ENCODE measurements around the gene TLK1. TPM values are rescaled to one million over a fixed set of nuclear protein-coding genes. Genes with fewer than 3 reads are reported as not detected.

Gene TLK1
- total RNA-seq = 10 to 100 TPM; 18.4 to 40.2 (median 29.0) TPM
- long read RNA-seq, partial matches to known transcripts = 1 of 2 reads
- long read RNA-seq, other reads (novel, unspliced or antisense) = 1 of 2 reads

DNA sequence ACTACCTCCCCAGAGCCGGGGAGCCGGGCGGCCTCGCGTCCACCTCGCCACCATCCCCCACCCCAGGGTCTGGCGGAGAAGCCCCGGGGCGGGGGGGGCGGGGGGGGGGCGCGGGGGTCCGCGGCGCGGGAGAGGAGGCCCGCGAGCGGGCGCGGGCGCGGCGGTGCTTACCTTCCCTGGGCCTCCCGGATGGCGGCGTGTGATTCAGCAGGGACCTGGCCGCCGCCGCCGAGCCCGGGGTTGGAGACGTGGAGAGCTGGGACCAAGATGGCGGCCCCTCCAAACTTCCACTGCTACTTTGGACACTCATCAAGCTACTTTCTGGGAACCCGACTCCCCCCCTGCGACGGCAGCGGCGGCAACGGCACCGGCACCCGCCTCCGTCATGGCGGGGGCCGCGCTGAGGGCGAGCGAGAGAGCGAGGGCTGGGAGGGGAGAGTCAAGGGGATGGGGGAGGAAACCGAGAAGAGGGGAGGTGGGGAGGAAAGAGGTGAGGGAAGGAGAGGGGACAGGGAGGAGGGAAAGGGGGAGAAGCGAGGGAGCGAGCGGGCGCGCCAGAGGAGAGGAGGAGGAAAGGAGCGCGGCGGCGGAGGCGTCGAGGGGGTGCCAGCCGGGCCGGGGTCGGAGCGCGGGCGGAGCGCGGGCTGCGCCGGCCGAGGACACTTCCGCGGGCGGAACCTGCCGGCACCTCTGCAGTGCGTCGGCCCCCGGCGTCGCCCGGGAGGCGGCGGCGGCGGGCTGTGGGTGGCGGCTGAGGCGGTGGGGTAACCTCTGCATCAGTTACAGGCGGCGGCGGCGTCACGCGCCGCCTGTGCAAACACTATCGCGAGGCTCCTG is at the start of gene TLK1:
Gene TLK1 (minus strand): TSS at position 775 of the 837 bp plus-strand sequence. CDS start 465 bp downstream, at position 310.
- TF ChIP-seq POLR2A (IDR thresholded peaks at IDR 0.05) = peak; percentile 72
- TF ChIP-seq, protein P1, sequence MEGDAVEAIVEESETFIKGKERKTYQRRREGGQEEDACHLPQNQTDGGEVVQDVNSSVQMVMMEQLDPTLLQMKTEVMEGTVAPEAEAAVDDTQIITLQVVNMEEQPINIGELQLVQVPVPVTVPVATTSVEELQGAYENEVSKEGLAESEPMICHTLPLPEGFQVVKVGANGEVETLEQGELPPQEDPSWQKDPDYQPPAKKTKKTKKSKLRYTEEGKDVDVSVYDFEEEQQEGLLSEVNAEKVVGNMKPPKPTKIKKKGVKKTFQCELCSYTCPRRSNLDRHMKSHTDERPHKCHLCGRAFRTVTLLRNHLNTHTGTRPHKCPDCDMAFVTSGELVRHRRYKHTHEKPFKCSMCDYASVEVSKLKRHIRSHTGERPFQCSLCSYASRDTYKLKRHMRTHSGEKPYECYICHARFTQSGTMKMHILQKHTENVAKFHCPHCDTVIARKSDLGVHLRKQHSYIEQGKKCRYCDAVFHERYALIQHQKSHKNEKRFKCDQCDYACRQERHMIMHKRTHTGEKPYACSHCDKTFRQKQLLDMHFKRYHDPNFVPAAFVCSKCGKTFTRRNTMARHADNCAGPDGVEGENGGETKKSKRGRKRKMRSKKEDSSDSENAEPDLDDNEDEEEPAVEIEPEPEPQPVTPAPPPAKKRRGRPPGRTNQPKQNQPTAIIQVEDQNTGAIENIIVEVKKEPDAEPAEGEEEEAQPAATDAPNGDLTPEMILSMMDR (IDR thresholded peaks at IDR 0.05) = no peak
- DNase-seq = peak; percentile 78 to 87 (median 83)
- 0% methylated on average over 28 of the region's 97 CpGs for WGBS (ENCODE audit: insufficient coverage, low coverage, low lambda C conversion rate, missing lambda C conversion rate)
- peaks cover 0 to 35% (median 2%) of the 10 kb centered on the region in 4 donors for H3K4me1 ChIP-seq
- no peaks in the 10 kb centered on the region for H3K27me3 ChIP-seq
- ATAC-seq = peak; percentile 64 to 81 (median 79)
- peak within 1 kb of the TSS; percentile 75 to 91 (median 88) for H3K27ac ChIP-seq
- no peaks in the 10 kb centered on the region for H3K36me3 ChIP-seq
- peak within 1 kb of the TSS; percentile 71 to 76 (median 76) for H3K4me3 ChIP-seq
- no peaks in the 10 kb centered on the region for H3K9me3 ChIP-seq
- intact Hi-C loops (cut with DNase I) = loop anchor here in 1 of 2 donors (10.0 kb wide), 1 partner anchor 254 kb away; no protein-coding TSS in a partner anchor

DNA sequence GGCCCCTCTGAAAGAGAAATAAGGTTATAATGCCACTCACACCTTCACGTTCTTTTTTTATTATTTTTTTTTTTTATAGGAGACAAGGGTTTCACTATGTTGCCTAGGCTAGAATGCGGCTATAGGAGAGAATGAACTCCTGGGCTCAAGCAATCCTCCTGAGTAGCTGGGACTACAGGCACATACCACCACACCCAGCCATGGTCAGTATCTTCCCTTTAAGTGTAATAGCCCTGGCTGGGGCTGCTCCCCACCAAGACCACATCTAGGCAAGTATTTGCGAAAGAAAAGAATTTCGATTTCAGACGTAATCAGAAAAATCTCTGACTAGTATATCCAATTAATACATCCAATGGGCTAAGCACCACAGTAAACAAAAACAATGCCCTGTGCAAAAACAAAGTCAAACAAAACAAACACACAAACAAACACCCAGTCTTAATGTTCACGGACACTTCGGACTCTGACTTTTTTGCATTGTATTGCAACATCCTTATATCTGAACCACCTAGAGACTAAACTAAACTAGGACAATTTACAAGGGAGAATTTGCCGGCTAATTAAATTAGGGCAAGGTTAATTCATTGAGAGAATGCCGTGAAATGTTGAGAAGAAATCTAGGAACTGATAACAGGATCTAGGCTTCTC is 49.6 kb upstream of the TLK1 start:
- TF ChIP-seq, protein P1 (IDR thresholded peaks at IDR 0.05) = no peak
- no peak for TF ChIP-seq POLR2A (IDR thresholded peaks at IDR 0.05)
- 55% methylated on average over 9 of the region's 9 CpGs for WGBS (ENCODE audit: insufficient coverage, low coverage, low lambda C conversion rate, missing lambda C conversion rate)
- Histone ChIP-seq H3K27me3 (no peaks in the 10 kb centered on the region), H3K4me3 (no peak overlapping the region), H3K36me3 (no peaks in the 10 kb centered on the region), H3K9me3 (no peaks in the 10 kb centered on the region), H3K27ac (no peak overlapping the region), H3K4me1 (no peaks in the 10 kb centered on the region)
- intact Hi-C loops (cut with DNase I) = no loop called here
- ATAC-seq (peak; percentile 25 to 53 (median 44)), DNase-seq (no peak)

DNA sequence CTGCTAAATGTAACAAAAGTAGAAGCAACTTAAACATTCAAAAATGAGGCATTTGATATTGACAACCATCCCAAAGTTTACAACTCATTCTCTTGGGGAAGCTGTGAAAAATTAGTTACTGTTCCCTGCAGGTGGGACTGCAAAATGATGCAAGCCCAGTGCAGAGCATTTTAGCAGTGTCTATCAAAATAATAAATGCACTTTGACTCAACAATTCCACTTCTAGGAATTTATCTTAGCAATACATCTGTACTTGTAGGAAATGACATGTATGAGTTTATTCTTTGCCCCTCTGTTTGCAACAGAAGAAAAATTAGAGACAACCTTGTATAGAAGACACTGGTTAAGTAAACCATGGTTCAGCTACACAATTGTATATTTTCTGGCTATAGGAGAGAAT is 48.0 kb upstream of the TLK1 start:
- Histone ChIP-seq H3K9me3 (no peaks in the 10 kb centered on the region), H3K27ac (no peak overlapping the region), H3K4me3 (no peak overlapping the region), H3K36me3 (no peaks in the 10 kb centered on the region), H3K27me3 (no peaks in the 10 kb centered on the region), H3K4me1 (no peaks in the 10 kb centered on the region)
- TF ChIP-seq POLR2A (IDR thresholded peaks at IDR 0.05) = no peak
- TF ChIP-seq, protein P1 (IDR thresholded peaks at IDR 0.05) = no peak
- DNase-seq (no peak), ATAC-seq (no peak)
- intact Hi-C loops (cut with DNase I) = no loop called here

DNA sequence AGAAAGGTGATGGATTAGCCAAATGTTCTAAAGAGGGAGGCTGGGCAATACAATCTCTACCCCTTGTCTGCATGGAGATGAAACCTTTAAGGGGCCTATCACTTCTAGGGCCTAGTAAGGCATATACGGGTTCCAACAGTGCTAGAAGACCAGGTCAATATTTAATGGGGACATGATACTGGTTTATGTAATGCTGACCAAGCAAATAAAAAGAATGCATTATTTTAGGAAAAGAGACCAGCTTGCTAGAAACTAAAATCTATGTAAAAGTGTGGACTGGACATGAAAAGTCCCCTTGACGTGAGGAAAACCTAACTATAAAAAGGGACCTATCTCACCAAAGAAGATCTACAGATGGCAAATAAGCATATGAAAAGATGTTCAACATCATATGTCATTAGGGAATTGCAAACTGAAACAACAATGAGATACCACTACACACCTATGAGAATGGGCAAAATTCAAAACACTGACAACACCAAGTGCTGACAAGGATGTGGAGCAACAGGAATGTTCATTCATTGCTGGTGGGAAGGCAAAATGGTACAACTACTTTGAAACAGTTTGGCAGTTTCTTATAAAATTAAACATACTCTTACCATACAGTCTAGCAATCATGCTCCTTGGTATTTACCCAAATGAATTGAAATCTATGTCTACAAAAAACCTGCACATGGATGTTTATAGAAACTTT is 45.9 kb upstream of the TLK1 start:
- 100% methylated on average over 2 of the region's 2 CpGs for WGBS (ENCODE audit: insufficient coverage, low coverage, low lambda C conversion rate, missing lambda C conversion rate)
- no peak overlapping the region for H3K27ac ChIP-seq
- H3K9me3 ChIP-seq = no peaks in the 10 kb centered on the region
- H3K4me1 ChIP-seq = no peaks in the 10 kb centered on the region
- ATAC-seq (no peak), DNase-seq (no peak)
- intact Hi-C loops (cut with DNase I) = no loop called here
- TF ChIP-seq, protein P1 (IDR thresholded peaks at IDR 0.05) = no peak
- TF ChIP-seq POLR2A (IDR thresholded peaks at IDR 0.05) = no peak
- no peaks in the 10 kb centered on the region for H3K36me3 ChIP-seq
- H3K27me3 ChIP-seq = no peaks in the 10 kb centered on the region
- H3K4me3 ChIP-seq = no peak overlapping the region

Data from right lobe of liver (tissue), 6 donors.